GM18499 (cell line): ENCODE data around the gene TCEAL9.
A peak's percentile ranks its signal among the peaks of the same experiment; 100 is the strongest.
"Not testable (repeated sequence)": the region's sequence is repeated elsewhere in the genome, so short reads cannot be mapped to it uniquely, and the experiment has no call there.

Experiments
- ATAC-seq: cut with Tn5 transposase; IDR thresholded peaks from one replicate; pipeline ENCODE4 v1.9.1; 2021; ENCODE audit warnings: moderate number of reproducible peaks; ENCODE audit not compliant: insufficient read depth, unreplicated experiment

The TCEAL9 gene

GRCh38 chrX:103356130-103356798 is at the start of gene TCEAL9:
TSS of gene TCEAL9 (plus strand) at chrX:103356506. CDS start at chrX:103357685, 1,179 bp downstream.
- no peak for ATAC-seq

DNA sequence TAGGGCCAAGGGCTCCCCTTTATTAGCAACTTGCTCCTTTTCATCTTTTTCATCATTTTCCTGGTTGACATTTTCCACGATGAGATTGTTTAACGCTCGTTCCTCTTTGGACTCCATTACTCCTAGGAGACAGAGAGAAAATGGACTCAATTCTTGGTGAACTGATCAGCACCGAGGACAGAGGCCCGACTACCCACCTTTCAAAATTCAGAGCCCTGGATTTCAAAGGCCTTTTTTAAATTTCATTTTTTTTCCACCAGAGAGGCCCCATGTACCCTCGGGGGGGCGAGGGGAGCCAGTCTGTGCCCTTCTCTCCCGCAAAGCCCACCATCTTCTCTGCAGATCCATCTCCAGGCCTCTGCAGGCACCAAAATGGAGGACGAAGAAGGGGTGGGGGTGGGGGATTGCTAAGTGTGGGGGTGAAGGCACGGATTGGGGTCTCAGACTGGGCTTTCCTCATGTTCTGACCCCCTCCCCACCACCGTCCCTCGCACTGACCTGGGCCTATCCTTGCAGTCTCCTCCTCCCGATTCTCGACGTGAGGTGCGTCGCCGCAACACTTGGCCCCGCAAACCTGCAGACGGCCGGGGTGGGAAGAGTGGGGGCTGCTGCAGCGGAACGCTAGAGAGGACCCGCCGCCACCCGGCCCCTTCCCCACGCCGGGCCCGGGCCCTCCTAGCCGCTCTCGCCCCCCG is 46.3 kb upstream of the TCEAL9 start:
- no peak for ATAC-seq

DNA sequence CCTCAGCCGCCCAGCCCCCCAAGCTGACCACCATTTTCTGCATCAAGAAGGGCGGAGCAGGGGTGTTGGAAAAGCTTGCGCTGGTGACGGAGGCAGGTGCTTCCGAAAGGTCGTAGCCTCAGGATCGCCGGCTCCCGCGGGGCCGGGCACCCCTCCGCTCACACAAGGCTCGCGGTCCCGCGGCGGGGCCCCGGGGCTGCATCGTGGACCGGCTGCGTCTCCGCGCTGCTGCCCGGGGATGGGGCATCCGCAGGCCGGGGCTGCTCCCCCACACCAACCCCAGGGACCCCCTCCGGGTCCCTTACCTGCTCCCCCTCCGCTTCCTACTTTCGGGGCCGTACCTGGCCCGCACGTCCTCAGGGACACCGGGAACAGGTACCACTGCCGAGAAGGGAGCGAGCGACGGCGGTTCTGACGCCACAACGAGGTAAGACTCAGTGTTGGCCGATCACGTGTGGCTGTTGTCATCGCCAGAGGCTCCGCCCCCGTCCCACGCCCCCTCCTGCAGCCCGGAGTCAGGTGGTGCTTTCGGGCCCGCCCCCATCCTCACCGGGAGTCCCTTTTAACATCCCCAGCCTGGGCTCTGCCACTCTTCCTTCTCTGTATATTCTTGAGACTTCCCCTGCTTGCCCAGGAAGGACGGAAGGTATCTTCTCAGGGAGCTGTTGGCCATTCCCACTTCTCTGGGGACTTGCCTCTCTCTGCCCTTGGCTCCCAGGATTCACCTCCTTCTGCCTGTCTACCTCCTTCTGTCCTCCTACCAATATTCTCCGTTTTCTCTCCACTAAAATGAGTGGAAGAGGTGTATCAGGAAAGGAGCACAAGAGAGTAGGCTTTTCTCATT is 45.5 kb upstream of the TCEAL9 start, which contains the start of gene BEX2:
Gene BEX2 (minus strand): TSS at position 436 of the 844 bp plus-strand sequence. CDS start 1,014 bp downstream, outside the sequence.
- ATAC-seq = peak; percentile 83

- no peak for ATAC-seq
Measured at GRCh38 chrX:103311399-103311780, 44.9 kb upstream of the TCEAL9 start.

DNA sequence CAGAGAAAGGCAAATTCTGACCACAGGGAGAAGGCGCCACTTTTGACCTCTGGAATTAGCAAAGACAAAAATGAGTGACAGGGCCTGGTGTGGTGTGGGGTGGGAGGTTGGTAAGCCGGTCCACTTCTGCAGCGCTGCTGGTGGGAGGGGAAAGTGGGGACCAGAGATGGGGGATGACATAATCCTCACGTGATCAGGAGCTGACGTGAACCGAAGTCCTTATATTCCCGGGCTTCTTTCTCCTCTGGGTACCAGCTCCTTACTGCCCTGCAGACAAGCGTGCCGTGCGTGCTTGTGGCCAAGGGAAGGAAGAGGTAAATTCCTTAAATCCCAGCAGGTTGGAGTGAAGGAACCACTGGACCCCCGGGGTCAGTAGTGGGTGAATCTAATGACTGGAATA is 26.3 kb upstream of the TCEAL9 start, which contains the start of gene TCEAL7:
Gene TCEAL7 (plus strand): TSS at position 249 of the 400 bp plus-strand sequence. CDS start 1,165 bp downstream, outside the sequence.
- no peak for ATAC-seq

DNA sequence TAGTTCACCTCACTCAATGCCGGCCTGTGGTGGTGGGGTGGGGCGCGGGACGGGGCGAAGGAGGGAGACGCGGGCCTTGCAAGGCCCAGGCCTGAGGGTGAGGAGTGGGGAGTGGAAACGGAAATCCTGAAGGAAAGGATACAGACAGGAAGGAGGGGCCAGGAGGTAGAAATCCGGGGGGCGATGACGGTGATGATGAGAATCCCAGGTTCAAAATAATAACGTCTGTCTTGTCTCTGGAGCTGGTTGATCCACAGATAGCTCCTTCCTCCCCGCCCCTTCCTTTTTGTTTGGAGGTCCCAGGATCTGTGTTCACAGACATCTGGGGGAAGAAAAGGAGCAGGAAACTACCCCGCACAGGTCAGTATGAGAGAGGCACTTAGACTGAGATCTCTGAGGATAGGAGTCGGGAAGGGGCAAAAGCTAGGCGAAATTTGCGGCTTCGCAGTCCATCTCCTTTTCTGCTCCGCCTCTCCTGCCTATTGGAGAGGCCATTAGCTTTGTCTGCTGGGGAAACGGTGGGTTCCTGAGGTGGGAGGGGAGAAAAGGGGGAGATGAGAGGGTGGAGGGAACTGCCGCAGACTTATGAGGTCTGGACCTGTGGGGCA is 25.5 kb upstream of the TCEAL9 start:
- ATAC-seq = no peak

DNA sequence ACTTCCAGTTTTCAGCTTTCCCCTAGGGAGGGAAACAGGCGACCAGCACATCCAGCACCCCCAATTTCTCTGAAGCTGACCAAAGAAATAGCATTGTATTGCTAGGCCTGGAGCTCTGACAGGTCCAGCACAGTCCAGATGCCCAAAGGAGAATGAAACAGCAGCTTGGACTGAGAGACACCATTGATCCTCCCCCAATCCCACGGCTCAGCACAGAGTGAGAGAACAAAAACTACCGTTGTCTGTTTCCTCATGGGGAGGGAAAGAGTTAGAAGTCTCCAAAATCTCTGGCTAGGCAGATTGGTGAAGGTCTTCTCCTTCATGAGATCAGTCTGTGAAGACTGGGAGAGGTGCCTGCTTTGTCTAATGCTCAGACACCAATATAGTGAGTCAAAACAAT is 17.6 kb upstream of the TCEAL9 start:
- ATAC-seq = no peak

- ATAC-seq = no peak
Measured at GRCh38 chrX:103343105-103343504, 13.2 kb upstream of the TCEAL9 start.

GRCh38 chrX:103344606-103345005 is 11.7 kb upstream of the TCEAL9 start:
- no peak for ATAC-seq

DNA sequence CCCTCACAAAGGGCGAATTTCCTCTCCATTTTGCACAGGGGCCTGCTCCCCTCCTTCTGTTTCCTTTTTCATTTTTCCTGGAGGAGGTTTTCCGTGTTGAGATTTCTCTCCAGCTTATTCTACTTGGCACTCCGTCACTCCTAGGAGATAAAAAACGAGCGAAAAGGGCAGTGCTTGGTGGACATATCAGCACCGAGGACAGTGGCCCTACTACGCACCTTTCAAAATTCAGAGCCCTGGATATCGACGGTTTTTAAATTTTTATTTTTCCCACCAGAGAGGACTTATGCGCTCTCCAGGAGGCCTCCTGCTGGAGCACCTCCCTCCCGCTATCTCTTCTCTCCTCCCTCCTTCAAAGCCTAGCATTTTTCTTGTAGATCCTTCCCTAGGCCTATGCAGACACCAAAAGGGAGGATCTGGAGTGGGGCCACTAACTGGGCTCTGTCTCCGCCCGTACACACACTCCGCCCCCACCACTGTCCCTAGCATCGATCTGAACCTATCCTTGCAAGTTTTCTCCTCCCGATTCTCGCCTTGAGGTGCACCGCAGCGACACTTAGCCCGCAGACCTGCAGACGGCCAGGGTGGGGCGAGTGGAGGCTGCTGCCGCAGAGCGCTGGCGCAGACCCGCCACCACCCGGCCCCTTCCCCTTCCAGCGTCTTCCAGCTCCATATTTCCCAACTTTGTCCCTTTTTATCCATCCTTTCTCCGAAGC is 8.5 kb upstream of the TCEAL9 start:
- no peak for ATAC-seq

GRCh38 chrX:103356858-103357257 is 552 bp downstream of the TCEAL9 start:
- ATAC-seq = no peak

- no peak for ATAC-seq
Measured at GRCh38 chrX:103357871-103358270, 1.6 kb downstream of the TCEAL9 start.

- not testable (repeated sequence) for ATAC-seq
Measured at GRCh38 chrX:103359605-103360004, 3.3 kb downstream of the TCEAL9 start.

DNA sequence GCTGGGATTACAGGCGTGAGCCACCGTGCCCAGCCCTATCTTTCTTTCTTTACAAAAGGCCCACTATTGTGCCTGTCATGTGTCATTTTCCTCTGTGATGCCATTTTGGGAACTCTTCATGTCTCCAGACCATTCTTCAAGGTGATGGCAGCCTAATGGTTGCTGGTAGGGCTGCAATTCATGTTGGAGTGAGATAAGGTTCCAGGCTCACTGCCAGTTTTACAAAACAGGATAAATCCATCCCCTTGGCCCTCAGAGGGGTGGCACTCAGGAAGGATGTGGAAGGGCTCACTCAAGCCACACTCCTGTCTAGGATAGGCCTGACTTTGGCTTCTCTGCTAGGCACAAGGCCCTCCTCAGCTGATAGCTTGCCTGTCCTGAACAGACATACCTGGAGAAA is 3.8 kb downstream of the TCEAL9 start:
- ATAC-seq = no peak

- no peak for ATAC-seq
Measured at GRCh38 chrX:103360916-103361315, 4.6 kb downstream of the TCEAL9 start.

DNA sequence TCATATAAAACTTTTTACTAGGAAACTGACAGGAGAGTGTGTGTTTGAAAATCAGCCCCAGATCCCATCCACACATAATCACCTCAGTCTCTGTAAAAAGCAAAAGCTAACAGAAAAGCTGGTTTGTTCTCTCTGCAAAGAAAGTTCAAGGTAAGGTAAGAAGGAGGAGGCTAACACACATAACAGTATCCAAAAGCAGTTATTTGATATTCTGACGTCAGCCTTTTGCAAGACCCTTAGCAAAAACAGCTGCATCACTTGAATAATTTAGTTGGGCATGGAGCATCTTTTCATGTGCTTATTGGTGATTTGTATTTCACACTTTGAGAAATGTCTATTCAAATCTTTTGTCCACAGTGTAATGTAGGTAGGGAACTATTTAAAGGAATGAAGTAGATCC is 5.5 kb downstream of the TCEAL9 start:
- no peak for ATAC-seq

GRCh38 chrX:103362474-103362873 is 6.2 kb downstream of the TCEAL9 start:
- no peak for ATAC-seq

DNA sequence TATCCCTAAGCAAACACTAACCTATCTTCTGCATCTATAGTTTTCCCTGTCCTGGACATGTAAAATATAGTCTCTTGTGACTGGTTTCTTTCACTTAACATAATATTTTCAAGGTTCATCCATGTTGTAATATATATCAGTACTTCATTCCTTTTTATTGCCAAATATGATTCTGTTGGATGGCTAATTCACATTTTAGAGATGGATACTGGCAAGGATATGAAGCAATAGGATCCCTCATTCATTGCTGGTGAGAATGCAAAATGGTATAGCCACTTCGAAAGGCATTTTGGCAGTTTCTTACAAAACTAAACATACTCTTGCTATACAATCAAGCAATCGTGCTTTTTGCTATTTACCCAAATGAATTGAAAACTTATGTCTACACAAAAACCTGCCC is 6.7 kb downstream of the TCEAL9 start:
- ATAC-seq = no peak

DNA sequence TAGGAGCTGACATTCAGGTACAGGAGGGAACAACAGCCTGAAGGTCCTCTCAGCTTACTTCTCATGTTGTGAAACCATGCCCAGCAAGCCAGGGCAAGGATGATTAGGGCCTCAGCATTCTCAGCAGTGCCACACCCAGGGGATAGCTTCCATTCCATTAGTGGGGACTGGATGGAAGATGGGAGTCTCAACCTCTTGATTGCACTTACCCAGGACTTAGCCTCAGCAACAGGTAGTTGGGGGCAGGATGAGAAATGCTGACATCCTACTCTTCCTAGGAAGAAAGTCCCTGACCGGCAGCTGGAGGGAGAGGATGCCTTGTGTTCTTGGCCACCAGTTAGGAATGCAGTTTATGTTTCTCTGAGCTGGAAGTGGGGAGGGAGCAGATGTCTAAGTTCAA is 11.2 kb downstream of the TCEAL9 start:
- no peak for ATAC-seq

DNA sequence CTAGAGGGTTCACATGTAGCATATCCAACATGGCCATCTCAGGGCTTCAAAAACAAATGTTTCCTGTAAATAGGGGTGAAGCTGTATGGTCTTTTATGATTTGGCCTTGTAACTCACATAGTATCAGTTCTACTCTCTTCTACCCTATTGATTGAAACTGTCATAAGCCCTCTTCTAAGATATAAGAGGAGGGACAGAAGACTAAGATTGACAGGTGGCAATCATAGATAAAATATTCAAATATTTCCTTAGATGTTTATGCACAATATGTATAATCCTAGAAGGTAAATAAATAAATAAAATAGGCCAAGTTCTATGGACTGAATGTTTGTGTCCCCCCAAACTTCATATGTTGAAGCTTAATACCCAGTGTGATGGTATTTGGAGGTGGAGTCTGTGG is 13.2 kb downstream of the TCEAL9 start:
- no peak for ATAC-seq
